HG03442 (cell line): ENCODE results near the gene ERBIN.
"Not testable (repeated sequence)": the region's sequence is repeated elsewhere in the genome, so short reads cannot be mapped to it uniquely, and the experiment has no call there.

Source experiments
- ATAC-seq: cut with Tn5 transposase; IDR thresholded peaks from one replicate; pipeline ENCODE4 v1.9.1; 2021; ENCODE audit warnings: mild to moderate bottlenecking, moderate library complexity; ENCODE audit not compliant: unreplicated experiment

The ERBIN gene

GRCh38 chr5:65961633-65962032 is 35.3 kb downstream of the ERBIN start:
- ATAC-seq = peak; percentile 98

GRCh38 chr5:65967288-65968066 is 41.1 kb downstream of the ERBIN start:
- ATAC-seq = no peak

- no peak for ATAC-seq
These were observed 43.4 kb downstream of the ERBIN start for GRCh38 chr5:65969539-65970393.

GRCh38 chr5:65970481-65971367 is 44.3 kb downstream of the ERBIN start:
- no peak for ATAC-seq

GRCh38 chr5:65971643-65972042 is 45.3 kb downstream of the ERBIN start:
- no peak for ATAC-seq

- not testable (repeated sequence) for ATAC-seq
These were observed 46.5 kb downstream of the ERBIN start for GRCh38 chr5:65972896-65973295.

GRCh38 chr5:65978251-65978650 is 51.9 kb downstream of the ERBIN start:
- ATAC-seq = no peak

- no peak for ATAC-seq
These were observed 55.2 kb downstream of the ERBIN start for GRCh38 chr5:65981548-65981947.

- no peak for ATAC-seq
These were observed 55.7 kb downstream of the ERBIN start for GRCh38 chr5:65981969-65982619.

GRCh38 chr5:65982635-65983034 is 56.3 kb downstream of the ERBIN start:
- no peak for ATAC-seq

GRCh38 chr5:65984098-65984885 is 57.9 kb downstream of the ERBIN start:
- ATAC-seq = no peak

- no peak for ATAC-seq
These were observed 59.7 kb downstream of the ERBIN start for GRCh38 chr5:65986050-65986451.

- ATAC-seq = no peak
These were observed 60.4 kb downstream of the ERBIN start for GRCh38 chr5:65986796-65987195.

GRCh38 chr5:65987982-65988381 is 61.6 kb downstream of the ERBIN start:
- ATAC-seq = no peak

GRCh38 chr5:65989158-65989557 is 62.8 kb downstream of the ERBIN start:
- no peak for ATAC-seq

- ATAC-seq = no peak
These were observed 66.3 kb downstream of the ERBIN start for GRCh38 chr5:65992630-65993029.

- ATAC-seq = no peak
These were observed 67.9 kb downstream of the ERBIN start for GRCh38 chr5:65994117-65994786.

GRCh38 chr5:65999061-65999723 is 72.8 kb downstream of the ERBIN start:
- ATAC-seq = no peak

- no peak for ATAC-seq
These were observed 75.6 kb downstream of the ERBIN start for GRCh38 chr5:66001952-66002351.
